Endothelial cell of hepatic sinusoid (primary cell): Measurements from ENCODE around the gene SKIDA1.

Experiments used
- in situ Hi-C: cut with HindIII; loops from 2 replicates; pipeline ENCODE4 v1.10.0; 2017; ENCODE audit warnings: low sequenced_read_pairs

Gene SKIDA1

DNA sequence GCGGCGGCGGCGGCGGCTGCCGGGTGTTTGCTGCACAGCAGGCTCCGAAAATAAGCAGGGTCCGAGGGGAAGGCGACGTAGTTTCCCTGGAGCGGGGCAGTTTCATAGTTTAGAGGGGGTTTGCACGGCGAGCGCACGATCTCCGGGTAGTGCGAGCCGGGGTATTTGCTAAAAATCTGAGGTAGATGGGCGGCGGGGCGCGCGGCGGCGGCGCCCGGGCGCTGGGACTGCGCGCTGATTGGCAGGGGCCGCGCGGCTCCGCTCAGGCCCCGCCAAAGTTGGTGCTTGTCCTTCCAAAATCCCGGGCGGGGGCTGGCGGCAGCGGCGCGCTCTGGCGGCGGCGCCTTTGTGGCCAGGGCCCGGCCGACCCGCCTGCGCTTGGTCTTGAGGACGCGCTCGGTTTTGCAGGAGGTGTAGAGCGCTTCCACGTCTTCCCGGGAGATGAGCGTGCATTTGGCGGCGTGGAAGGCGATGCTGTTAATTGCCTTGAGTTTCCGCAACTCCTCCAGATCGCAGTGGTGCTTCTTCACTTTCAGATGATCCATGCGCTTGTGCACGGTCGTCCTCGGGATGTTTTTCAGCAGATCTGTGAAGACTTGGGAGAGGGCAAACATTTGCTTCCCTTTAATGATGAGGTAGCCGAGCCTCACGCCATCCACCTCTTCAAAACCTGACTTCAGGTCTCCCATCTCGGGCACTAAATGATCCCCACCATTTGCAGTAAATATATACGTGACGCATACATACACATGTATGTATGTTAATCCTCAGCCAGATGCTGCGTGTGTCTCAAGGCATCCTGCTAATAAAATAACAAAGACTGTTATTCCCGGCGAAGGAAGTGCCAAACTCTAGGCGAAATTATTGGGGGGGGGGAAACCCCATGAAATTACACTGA lies 8.1 kb downstream of the SKIDA1 start:
- in situ Hi-C loops, result no loop called here

DNA sequence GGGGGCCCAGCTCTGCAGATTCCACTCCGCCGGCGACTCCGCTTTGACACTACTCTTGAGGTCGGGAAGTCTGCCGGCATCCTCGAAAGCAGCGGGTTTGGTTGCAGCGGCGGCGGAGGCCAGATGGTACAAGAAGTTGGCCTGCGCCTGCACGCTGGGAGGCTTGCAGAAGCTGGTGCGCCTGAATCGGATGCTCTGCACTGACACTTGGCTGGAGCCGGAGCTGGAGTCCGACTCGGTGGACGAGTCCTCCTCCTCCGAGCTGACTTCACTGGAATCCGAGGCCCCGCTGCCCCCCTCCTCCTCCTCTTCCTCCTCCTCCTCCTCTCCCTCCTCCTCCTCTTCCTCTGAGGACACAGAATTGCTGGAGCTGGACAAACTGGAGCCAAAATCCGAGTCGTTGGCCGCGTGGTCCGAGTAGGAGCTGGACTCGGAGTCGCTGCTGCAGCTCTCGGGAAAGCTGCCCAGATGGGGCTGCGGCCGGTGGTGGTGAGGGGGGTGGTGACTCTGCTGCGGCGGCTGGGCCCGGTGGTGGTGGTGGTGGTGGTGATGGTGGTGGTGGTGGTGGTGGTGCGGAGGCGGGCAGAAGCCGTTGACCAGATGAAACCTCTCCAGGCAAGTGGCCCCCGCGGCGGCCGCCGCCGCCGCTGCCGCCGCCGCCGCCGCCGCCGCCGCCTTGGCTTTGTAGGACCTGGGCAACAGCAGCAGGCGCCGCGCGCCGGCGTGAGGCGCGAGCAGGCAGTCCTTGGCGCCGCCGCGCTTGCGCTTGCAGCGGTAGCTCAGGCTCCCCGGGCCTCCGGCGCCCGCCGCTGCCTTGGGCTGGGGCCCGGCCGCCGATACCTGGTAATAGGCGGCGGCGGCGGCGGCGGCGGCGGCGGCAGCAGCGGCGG lies 9.0 kb downstream of the SKIDA1 start:
- in situ Hi-C loops, result no loop called here

DNA sequence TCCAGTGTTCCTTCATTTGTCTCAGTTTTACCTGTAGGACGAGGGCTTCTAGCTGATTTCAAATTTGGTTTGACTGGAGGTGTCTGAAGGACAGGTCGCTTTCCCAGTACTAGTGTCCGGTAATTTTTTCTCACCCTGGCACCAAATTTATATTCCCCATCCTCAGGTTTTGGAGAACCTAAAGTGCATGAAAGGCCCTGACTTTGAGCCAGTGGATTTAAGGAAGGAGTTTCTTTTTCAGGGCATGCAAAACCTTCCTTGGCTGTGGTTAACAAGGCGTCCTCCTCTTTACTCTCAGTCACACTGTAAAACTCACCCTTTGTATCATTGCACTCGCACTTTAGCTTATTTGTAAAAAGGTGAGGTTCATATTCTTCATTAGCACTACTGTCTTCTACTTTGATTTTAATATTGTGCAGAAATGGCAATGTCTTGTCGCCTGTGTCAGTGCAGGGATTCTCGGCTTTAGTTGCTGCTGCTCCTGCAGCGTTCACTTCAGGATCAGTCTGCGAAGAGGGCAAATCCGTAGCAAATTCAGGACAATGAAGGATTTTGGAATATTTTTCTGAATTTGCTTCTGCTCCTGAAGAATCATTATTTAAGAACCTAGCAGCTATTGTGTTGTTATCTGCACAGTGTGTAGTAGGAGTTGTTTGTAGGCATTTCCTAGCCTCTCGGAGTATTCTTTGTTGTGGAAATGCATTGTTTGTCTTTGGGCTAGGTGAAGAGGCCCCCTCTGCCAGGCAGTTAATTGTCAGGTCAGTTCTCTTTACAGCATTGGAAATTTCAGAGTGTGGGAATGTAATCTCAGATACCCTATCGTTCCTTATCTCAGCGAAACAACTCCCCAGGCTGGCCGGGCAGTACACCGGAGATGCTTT lies 9.9 kb downstream of the SKIDA1 start:
- in situ Hi-C loops, result no loop called here

- in situ Hi-C loops, result no loop called here
Measured at GRCh38 chr10:21514818-21515351, 10.6 kb downstream of the SKIDA1 start.

- in situ Hi-C loops, result no loop called here
Measured at GRCh38 chr10:21514129-21514817, 11.2 kb downstream of the SKIDA1 start.

DNA sequence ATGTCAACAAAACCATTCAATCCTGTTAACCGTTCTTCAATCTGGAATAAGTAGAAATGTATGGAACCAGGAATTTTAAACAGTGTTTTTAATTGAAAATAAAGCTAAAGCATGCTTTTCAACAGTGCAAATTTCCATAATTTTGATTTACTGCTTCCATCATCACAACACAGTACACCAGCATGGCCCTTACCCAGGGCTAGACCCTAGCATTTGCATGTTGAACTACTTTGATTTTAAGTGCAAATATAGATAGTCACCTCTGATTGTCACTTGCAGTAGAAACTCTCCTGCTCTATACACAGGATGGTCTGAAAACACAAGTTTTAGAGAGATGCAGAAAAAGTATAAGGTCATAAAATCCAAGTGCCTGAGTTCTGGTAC lies 12.1 kb downstream of the SKIDA1 start:
- in situ Hi-C loops, result no loop called here

DNA sequence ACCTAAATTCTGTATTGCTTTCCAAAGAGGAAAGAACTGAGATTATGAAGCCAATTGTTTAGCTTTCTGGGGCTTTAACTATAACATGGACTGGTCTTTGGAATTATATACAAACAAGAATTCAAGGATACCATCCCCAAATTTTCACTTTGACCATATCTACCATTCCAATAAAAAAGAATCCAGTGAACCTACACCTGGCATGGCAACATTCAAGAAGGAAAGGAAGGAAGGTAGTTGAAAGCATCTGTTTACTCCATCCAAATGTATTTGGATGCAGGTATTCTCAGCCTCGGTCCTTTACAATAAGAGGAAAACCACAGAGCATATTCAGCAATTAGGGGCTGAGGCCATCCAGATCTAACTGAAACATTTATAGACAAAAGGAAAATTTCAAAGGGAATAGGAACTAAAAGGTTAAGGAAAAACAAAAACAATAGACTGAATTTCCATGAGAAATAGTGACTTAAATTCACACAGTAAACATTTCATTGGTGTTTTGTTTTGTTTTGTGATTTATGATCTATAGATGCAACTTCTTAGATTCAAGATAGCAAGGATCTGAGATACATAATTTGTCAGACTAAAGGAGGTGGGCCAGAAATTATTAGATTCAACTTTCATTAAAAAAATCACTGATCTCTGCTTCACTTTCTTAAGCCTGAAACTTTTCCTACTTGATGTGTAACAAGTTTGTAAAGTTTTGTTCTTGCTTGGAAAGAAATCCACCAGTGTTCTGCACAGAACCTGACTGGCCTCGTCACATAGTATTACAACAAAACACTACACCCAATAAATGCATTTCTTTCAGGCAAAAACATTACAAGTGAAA lies 12.7 kb downstream of the SKIDA1 start:
- in situ Hi-C loops, result no loop called here

DNA sequence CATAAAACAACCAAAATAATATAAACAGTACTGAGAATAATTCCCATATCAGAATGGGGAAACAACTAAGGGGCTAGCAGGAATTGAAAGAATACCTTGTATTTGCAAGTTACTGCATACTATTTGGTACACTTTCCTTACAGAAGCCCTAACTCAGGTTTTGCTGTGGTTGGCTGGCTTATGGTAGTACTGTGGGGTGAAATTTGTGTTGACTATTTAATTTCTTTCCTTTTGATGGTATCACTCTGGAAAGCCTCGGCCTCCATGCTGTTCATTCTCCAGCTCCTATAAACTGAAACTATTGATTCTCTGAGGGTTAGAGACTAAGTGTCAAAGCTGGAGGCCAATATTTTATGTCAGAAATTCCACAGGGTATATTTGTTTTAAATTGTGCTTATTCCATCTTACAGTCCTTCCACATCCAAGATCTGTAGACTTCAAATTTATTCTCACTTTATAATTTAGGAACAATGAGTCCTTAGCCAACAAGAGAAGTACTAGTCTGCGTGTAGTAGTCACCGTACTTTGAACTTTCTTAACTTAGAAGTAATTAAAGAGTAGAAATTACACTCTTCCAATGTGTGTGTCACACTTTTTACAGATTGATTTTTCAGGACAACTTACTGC lies 13.4 kb downstream of the SKIDA1 start:
- in situ Hi-C loops, result no loop called here

- in situ Hi-C loops, result no loop called here
Measured at GRCh38 chr10:21511095-21511570, 14.3 kb downstream of the SKIDA1 start.

- in situ Hi-C loops, result no loop called here
Measured at GRCh38 chr10:21510241-21511094, 15.0 kb downstream of the SKIDA1 start.

DNA sequence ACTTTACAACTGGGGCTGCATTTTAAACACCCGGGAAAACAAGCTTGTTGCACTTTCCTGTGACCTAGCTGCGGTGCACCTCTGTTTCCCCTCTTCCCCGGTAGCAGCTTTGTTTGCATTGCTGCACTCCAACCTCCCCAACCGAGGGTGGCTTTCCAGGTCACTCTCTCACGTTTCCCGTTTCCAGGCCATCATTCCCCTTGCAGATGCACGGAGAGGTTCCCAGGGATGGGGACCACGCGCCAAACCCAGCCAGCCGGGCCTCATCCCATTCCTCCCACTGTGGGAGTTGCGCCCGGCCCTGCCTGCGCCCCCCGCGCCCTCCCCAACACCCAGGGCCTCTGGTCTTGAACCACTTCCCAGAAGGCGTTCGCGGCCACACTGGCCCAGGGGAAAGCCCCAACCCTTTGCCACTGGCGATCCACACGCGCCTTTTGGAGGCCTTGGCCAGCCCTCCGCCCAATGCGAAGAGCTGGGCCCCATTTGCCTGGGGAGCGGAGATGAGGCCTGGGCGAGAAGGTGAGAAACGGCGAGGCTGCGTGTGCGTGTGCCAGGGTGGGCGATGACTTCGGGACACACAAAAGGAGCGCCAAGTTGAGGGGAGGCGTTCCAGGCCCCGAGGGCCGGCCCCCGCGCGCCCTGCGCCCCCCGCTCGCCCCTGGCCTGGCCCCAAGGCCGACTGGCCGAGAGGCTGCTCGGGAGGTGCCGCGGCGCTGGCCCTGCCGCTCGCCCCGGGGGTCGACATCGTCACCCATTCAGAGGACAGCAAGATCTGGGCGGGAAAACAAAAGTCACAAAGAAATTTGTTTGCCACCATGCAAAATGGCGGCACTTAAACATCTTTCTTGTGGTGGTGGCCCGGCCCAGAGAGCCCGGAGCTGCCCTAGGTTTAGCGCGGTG lies 15.9 kb downstream of the SKIDA1 start:
- in situ Hi-C loops, result no loop called here

DNA sequence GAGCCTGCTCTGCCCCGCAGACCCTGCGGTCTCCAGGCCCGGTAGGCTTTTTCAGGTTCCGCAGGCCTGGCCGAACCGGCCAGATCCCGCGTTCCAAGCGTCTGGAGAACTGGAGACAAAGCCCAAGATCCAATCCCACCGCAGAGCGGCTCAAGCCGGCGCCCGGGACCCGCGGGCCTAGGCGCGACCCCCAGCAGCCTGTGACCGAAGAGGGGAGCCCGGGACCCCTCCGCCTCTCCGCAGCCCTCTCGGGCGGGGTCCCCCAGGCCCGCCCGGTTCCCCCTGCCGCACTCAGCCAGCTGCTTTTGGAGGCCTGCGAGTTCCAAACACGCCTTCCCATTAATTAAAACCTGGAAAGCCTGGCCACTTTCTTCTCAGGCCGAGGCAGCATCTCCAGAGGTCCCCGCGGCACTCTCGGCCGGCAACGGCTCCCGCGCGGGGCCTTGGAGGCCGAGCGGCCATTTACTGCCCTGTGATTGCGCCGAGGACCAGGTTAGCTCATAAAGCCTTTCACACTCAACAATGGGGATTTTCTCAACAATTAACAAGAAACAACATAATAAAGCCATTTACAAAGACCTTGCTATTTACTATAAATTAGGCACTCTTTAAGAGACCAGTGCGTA lies 16.7 kb downstream of the SKIDA1 start:
- in situ Hi-C loops, result no loop called here

- in situ Hi-C loops, result no loop called here
Measured at GRCh38 chr10:21507150-21507549, 18.3 kb downstream of the SKIDA1 start.

DNA sequence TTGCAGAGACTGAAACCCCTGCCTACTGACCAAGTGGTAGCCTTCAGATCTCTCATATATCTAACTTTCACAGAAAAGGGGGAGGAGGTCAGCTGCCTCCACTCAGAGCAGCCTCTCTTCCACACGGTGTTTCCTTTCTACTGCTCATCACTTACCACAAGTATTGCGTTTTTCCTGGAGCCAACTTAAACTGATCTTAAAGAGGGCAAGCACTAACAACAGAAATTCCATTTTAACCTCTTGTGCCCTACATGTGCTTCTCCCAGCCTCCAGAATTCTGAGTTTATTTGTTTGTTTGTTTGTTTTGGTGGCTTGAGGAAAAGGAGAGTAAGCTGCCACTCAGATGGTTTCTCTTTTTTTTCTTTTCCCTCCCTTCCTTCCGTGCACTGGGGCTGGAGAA lies 19.1 kb downstream of the SKIDA1 start:
- in situ Hi-C loops, result no loop called here

DNA sequence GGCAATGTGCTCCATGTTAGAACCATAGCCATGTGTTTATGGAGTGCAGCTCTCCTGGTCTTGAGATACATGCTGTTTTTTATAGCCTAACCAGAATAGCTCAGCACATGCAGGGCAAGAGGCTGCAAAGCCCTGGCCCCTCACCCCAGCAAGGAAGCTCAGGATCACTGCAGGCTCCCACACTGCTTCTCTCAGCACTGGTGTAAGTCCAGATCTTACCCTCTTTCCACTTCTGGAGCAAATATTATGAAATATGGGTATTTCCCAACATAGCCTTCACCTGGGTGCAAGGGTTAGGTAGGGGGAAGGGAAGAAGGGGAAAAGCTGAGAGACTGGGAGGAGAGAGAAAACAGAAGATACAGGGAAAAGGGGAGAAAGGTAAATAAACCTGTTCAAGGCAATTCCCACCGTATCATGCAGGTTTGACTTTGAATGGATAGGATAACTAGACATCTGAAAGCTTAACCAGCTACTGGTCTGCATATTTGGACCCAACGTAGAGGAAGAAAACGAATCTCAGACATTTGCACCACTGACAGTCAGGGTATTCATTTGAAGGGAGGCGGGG lies 19.7 kb downstream of the SKIDA1 start:
- in situ Hi-C loops, result no loop called here

GRCh38 chr10:21503542-21503941 lies 21.9 kb downstream of the SKIDA1 start:
- in situ Hi-C loops, result no loop called here
